Measurements from ENCODE around the gene KPNA5.

DNA sequence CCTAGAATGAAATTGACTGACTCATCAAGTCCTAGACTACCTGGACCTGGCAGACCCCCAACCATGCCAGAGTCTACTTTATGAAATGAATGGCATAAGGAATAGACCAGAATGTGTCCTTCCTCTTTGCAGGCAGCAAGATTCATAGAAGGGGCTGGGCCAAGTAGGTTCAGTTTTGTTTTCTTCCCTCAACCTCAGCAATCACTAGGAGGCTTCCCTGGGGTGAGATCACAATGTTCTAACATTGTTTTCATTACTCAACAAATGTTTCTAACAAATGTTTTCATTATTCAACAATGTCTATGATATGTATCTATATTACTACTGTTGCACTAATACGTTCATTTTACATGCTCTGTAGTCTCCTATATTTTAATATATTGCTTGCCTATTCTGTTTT lies 92.9 kb downstream of the KPNA5 start:
- TF ChIP-seq, protein P1, sequence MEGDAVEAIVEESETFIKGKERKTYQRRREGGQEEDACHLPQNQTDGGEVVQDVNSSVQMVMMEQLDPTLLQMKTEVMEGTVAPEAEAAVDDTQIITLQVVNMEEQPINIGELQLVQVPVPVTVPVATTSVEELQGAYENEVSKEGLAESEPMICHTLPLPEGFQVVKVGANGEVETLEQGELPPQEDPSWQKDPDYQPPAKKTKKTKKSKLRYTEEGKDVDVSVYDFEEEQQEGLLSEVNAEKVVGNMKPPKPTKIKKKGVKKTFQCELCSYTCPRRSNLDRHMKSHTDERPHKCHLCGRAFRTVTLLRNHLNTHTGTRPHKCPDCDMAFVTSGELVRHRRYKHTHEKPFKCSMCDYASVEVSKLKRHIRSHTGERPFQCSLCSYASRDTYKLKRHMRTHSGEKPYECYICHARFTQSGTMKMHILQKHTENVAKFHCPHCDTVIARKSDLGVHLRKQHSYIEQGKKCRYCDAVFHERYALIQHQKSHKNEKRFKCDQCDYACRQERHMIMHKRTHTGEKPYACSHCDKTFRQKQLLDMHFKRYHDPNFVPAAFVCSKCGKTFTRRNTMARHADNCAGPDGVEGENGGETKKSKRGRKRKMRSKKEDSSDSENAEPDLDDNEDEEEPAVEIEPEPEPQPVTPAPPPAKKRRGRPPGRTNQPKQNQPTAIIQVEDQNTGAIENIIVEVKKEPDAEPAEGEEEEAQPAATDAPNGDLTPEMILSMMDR (IDR thresholded peaks at IDR 0.05): no peak
- no peak for TF ChIP-seq POLR2A (IDR thresholded peaks at IDR 0.05)
